Measurements from ENCODE around the gene LIN7B.

DNA sequence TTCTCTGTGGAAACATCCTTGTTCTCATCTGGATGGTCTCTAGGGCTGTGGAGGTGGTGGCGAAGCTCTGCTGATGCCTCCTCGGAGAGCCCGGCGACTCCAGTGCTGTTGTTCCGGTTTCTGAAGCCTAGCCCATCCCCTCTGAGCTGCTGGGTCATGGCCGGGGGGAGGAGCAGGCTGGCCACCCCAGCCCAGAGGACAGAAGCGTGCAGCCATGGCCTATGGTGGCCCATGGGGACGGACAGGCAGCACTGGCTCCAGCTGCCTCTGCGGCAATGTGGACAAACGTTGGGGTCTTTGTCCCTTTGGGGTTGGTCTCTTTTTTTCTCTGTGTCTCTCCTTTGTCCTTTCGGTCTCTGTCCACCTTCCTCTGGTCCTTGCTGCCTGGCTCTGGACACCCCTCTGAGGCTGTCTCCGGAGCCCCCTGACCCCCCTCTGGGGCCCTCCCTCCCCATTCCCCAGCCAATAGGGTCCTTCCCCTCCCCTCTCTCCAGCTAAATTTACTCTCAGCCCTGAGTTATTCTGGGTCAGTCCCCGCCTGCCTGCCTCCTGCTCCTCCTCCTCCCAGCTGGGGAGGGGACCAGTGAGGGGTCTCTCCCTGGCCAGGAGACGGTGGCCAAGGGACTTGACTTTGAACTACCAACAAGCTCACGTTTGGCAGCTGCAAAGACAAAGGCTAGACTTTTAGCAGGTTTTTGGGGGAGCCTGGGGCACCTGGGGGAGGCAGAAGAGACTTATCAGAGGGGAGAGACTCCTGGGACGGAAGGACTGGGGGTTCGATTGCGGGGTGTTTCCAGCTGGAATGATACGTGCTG is 41.0 kb downstream of the LIN7B start, which contains the start of gene HRC:
- TF ChIP-seq, protein P1, sequence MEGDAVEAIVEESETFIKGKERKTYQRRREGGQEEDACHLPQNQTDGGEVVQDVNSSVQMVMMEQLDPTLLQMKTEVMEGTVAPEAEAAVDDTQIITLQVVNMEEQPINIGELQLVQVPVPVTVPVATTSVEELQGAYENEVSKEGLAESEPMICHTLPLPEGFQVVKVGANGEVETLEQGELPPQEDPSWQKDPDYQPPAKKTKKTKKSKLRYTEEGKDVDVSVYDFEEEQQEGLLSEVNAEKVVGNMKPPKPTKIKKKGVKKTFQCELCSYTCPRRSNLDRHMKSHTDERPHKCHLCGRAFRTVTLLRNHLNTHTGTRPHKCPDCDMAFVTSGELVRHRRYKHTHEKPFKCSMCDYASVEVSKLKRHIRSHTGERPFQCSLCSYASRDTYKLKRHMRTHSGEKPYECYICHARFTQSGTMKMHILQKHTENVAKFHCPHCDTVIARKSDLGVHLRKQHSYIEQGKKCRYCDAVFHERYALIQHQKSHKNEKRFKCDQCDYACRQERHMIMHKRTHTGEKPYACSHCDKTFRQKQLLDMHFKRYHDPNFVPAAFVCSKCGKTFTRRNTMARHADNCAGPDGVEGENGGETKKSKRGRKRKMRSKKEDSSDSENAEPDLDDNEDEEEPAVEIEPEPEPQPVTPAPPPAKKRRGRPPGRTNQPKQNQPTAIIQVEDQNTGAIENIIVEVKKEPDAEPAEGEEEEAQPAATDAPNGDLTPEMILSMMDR (conservative IDR thresholded peaks at IDR 0.05 in 1 of 2, IDR thresholded peaks at IDR 0.05 in 1 of 2; ENCODE audit: low read depth in 1 of 2, low read length in 2 of 2) = no peak
- TF ChIP-seq EZH2 (IDR thresholded peaks at IDR 0.05; ENCODE audit: low read length, missing control alignments) = no peak
